ENCODE measurements around the gene PPM1F.

PPM1F gene

DNA sequence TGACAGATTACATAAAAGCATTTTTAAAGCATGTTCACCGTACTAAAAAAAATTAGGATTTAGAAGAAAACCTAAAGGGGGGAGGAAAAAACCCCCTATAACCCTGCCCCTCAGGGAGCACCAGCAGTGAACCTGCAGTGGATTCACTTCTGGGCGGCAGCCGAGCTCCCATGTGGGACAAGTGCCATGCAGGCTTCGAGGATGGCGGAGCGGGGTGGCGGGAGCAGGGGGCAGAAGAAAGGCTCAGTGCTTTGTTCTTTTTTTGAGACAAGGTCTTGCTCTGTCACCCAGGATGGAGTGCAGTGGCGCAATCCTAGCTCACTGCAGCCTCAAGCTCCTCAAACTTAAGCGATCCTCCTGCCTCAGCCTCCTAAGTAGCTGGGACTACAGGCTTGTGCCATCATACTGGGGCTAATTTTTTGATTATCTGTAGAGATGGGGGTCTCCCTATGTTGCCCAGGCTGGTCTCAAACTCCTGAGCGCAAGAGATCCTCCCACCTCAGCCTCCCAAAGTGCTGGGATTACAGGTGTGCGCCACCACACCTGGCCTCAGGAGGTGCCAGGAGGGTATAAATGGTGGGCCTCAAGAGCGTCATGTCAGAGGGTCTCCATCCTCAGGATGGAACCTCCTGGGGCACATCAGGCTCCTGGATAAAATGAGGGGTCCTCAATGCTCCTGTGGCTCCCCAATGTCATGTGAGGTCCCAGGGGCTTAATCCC lies 34.0 kb downstream of the PPM1F start:
- DNase-seq, result no peak
- no peak overlapping the region for H3K4me2 ChIP-seq (ENCODE audit: low read length, poor library complexity, severe bottlenecking)
- H3K79me1 ChIP-seq (replicated peaks; ENCODE audit: low read length, poor library complexity, severe bottlenecking), result peaks cover 5% of the 10 kb centered on the region
- H3K4me1 ChIP-seq (ENCODE audit: control insufficient read depth, insufficient read depth, low read depth, low read length), result peaks cover 11% of the 10 kb centered on the region
- H2BK5ac ChIP-seq (ENCODE audit: low read depth, low read length, poor library complexity, severe bottlenecking), result no peak overlapping the region
- no peaks in the 10 kb centered on the region for H3K9me3 ChIP-seq (ENCODE audit: control insufficient read depth, low read length)
- no peak overlapping the region for H3K4me3 ChIP-seq (ENCODE audit: insufficient read depth in 1 of 2, low read depth in 1 of 2, low read length in 2 of 2)
- H4K8ac ChIP-seq (ENCODE audit: low read length), result no peak overlapping the region
- no peak overlapping the region for H2BK120ac ChIP-seq (ENCODE audit: low read depth, low read length)
- H3K4ac ChIP-seq (ENCODE audit: low read depth in 1 of 2, low read length in 2 of 2), result no peak overlapping the region
- no peak overlapping the region for H3K14ac ChIP-seq (ENCODE audit: low read length in 2 of 2)
- no peak overlapping the region for H3K23ac ChIP-seq (ENCODE audit: low read length in 2 of 2)
- H3K18ac ChIP-seq (ENCODE audit: low read depth in 1 of 2, low read length in 2 of 2), result no peak overlapping the region
- WGBS, result 97% methylated on average over 12 of the region's 12 CpGs
- peaks cover 31 to 39% of the 10 kb centered on the region in 2 experiments for H3K36me3 ChIP-seq (ENCODE audit: control insufficient read depth in 1 of 2, insufficient read depth in 2 of 2, low read depth in 1 of 2, low read length in 2 of 2)
- H3K27ac ChIP-seq (ENCODE audit: low read length, poor library complexity, severe bottlenecking), result no peak overlapping the region
- H4K91ac ChIP-seq (ENCODE audit: low read length), result no peak overlapping the region
- no peaks in the 10 kb centered on the region for H3K27me3 ChIP-seq (ENCODE audit: control insufficient read depth in 1 of 2, insufficient read depth in 1 of 2, low read length in 2 of 2)
- H2AFZ ChIP-seq (ENCODE audit: low read depth, low read length), result no peak overlapping the region
- no peak overlapping the region for H3K9ac ChIP-seq (ENCODE audit: low read length)
- H2BK12ac ChIP-seq (ENCODE audit: low read length in 2 of 2), result no peak overlapping the region
- H2BK15ac ChIP-seq (ENCODE audit: low read depth, poor library complexity, severe bottlenecking), result no peak overlapping the region
- no peak overlapping the region for H2AK5ac ChIP-seq (ENCODE audit: low read length, severe bottlenecking)

GRCh38 chr22:21917959-21918261 lies 34.7 kb downstream of the PPM1F start:
- peaks cover 25 to 33% of the 10 kb centered on the region in 2 experiments for H3K36me3 ChIP-seq (ENCODE audit: control insufficient read depth in 1 of 2, insufficient read depth in 2 of 2, low read depth in 1 of 2, low read length in 2 of 2)
- H3K4me2 ChIP-seq (ENCODE audit: low read length, poor library complexity, severe bottlenecking), result no peak overlapping the region
- H3K18ac ChIP-seq (ENCODE audit: low read depth in 1 of 2, low read length in 2 of 2), result no peak overlapping the region
- no peak overlapping the region for H2BK15ac ChIP-seq (ENCODE audit: low read depth, poor library complexity, severe bottlenecking)
- no peak for DNase-seq
- no peak overlapping the region for H2BK5ac ChIP-seq (ENCODE audit: low read depth, low read length, poor library complexity, severe bottlenecking)
- no peak overlapping the region for H2BK120ac ChIP-seq (ENCODE audit: low read depth, low read length)
- WGBS, result 98% methylated on average over 6 of the region's 6 CpGs
- no peaks in the 10 kb centered on the region for H3K27me3 ChIP-seq (ENCODE audit: control insufficient read depth in 1 of 2, insufficient read depth in 1 of 2, low read length in 2 of 2)
- no peak overlapping the region for H2AK5ac ChIP-seq (ENCODE audit: low read length, severe bottlenecking)
- no peak overlapping the region for H3K23ac ChIP-seq (ENCODE audit: low read length in 2 of 2)
- H2BK12ac ChIP-seq (ENCODE audit: low read length in 2 of 2), result no peak overlapping the region
- H4K91ac ChIP-seq (ENCODE audit: low read length), result no peak overlapping the region
- no peaks in the 10 kb centered on the region for H3K9me3 ChIP-seq (ENCODE audit: control insufficient read depth, low read length)
- peaks cover 11% of the 10 kb centered on the region for H3K4me1 ChIP-seq (ENCODE audit: control insufficient read depth, insufficient read depth, low read depth, low read length)
- peaks cover 5% of the 10 kb centered on the region for H3K79me1 ChIP-seq (replicated peaks; ENCODE audit: low read length, poor library complexity, severe bottlenecking)
- no peak overlapping the region for H3K9ac ChIP-seq (ENCODE audit: low read length)
- no peak overlapping the region for H2AFZ ChIP-seq (ENCODE audit: low read depth, low read length)
- H4K8ac ChIP-seq (ENCODE audit: low read length), result no peak overlapping the region
- no peak overlapping the region for H3K4ac ChIP-seq (ENCODE audit: low read depth in 1 of 2, low read length in 2 of 2)
- no peak overlapping the region for H3K14ac ChIP-seq (ENCODE audit: low read length in 2 of 2)
- H3K27ac ChIP-seq (ENCODE audit: low read length, poor library complexity, severe bottlenecking), result no peak overlapping the region
- H3K4me3 ChIP-seq (ENCODE audit: insufficient read depth in 1 of 2, low read depth in 1 of 2, low read length in 2 of 2), result no peak overlapping the region

GRCh38 chr22:21917181-21917958 lies 35.3 kb downstream of the PPM1F start:
- Histone ChIP-seq H2BK5ac (ENCODE audit: low read depth, low read length, poor library complexity, severe bottlenecking) (no peak overlapping the region), H2BK120ac (ENCODE audit: low read depth, low read length) (no peak overlapping the region), H4K91ac (ENCODE audit: low read length) (no peak overlapping the region), H3K23ac (ENCODE audit: low read length in 2 of 2) (no peak overlapping the region), H3K14ac (ENCODE audit: low read length in 2 of 2) (no peak overlapping the region), H3K4ac (ENCODE audit: low read depth in 1 of 2, low read length in 2 of 2) (no peak overlapping the region), H3K36me3 (ENCODE audit: control insufficient read depth in 1 of 2, insufficient read depth in 2 of 2, low read depth in 1 of 2, low read length in 2 of 2) (peaks cover 23 to 28% of the 10 kb centered on the region in 2 experiments), H2BK12ac (ENCODE audit: low read length in 2 of 2) (no peak overlapping the region), H3K9me3 (ENCODE audit: control insufficient read depth, low read length) (no peaks in the 10 kb centered on the region), H2AFZ (ENCODE audit: low read depth, low read length) (no peak overlapping the region), H4K8ac (ENCODE audit: low read length) (no peak overlapping the region), H2AK5ac (ENCODE audit: low read length, severe bottlenecking) (no peak overlapping the region), H3K27ac (ENCODE audit: low read length, poor library complexity, severe bottlenecking) (no peak overlapping the region), H3K27me3 (ENCODE audit: control insufficient read depth in 1 of 2, insufficient read depth in 1 of 2, low read length in 2 of 2) (no peaks in the 10 kb centered on the region), H3K18ac (ENCODE audit: low read depth in 1 of 2, low read length in 2 of 2) (no peak overlapping the region), H3K4me3 (ENCODE audit: insufficient read depth in 1 of 2, low read depth in 1 of 2, low read length in 2 of 2) (no peak overlapping the region), H3K79me1 (replicated peaks; ENCODE audit: low read length, poor library complexity, severe bottlenecking) (peaks cover 1% of the 10 kb centered on the region), H3K4me1 (ENCODE audit: control insufficient read depth, insufficient read depth, low read depth, low read length) (peaks cover 11% of the 10 kb centered on the region), H2BK15ac (ENCODE audit: low read depth, poor library complexity, severe bottlenecking) (no peak overlapping the region), H3K4me2 (ENCODE audit: low read length, poor library complexity, severe bottlenecking) (no peak overlapping the region), H3K9ac (ENCODE audit: low read length) (no peak overlapping the region)
- no peak for DNase-seq
- 70% methylated on average over 17 of the region's 17 CpGs for WGBS

DNA sequence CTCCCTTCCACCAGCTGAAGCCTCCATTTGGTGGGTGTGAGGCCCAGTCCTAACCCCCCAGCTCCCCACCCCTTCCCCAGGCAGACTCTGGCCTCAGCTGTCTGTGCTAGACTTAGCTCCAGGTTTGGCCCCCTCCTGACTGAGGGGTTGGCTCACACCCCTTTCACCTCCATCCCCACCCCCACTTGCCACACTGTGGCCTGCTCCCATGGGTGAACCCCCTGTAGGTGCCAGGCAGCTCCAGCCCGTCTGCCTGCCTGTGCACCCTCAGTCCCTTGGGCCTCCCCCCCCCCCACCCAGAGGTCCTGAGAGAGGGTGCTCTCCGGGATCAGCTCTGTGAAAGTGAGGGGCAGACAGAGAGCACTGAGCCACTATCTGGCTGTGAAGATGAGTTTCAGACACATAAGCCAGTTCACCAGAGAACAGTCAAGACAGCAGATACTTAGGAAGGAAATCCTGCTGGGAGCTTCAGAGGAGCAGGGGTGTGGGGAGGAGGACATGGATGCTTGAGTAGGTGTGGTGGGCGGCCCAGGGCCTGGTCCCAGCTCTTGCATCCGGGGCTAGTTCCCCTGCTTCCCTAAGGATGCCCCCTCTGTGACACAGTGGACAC lies 36.2 kb downstream of the PPM1F start:
- no peak overlapping the region for H3K18ac ChIP-seq (ENCODE audit: low read depth in 1 of 2, low read length in 2 of 2)
- H3K4me1 ChIP-seq (ENCODE audit: control insufficient read depth, insufficient read depth, low read depth, low read length), result peaks cover 10% of the 10 kb centered on the region
- H3K4me3 ChIP-seq (ENCODE audit: insufficient read depth in 1 of 2, low read depth in 1 of 2, low read length in 2 of 2), result no peak overlapping the region
- H3K9me3 ChIP-seq (ENCODE audit: control insufficient read depth, low read length), result no peaks in the 10 kb centered on the region
- H3K4ac ChIP-seq (ENCODE audit: low read depth in 1 of 2, low read length in 2 of 2), result no peak overlapping the region
- no peak overlapping the region for H2BK15ac ChIP-seq (ENCODE audit: low read depth, poor library complexity, severe bottlenecking)
- H2AK5ac ChIP-seq (ENCODE audit: low read length, severe bottlenecking), result no peak overlapping the region
- no peaks in the 10 kb centered on the region for H3K27me3 ChIP-seq (ENCODE audit: control insufficient read depth in 1 of 2, insufficient read depth in 1 of 2, low read length in 2 of 2)
- H4K8ac ChIP-seq (ENCODE audit: low read length), result no peak overlapping the region
- H3K14ac ChIP-seq (ENCODE audit: low read length in 2 of 2), result no peak overlapping the region
- peaks cover 22 to 23% of the 10 kb centered on the region in 2 experiments for H3K36me3 ChIP-seq (ENCODE audit: control insufficient read depth in 1 of 2, insufficient read depth in 2 of 2, low read depth in 1 of 2, low read length in 2 of 2)
- DNase-seq, result no peak
- no peak overlapping the region for H2BK12ac ChIP-seq (ENCODE audit: low read length in 2 of 2)
- H3K4me2 ChIP-seq (ENCODE audit: low read length, poor library complexity, severe bottlenecking), result no peak overlapping the region
- H3K9ac ChIP-seq (ENCODE audit: low read length), result no peak overlapping the region
- no peaks in the 10 kb centered on the region for H3K79me1 ChIP-seq (replicated peaks; ENCODE audit: low read length, poor library complexity, severe bottlenecking)
- no peak overlapping the region for H2BK120ac ChIP-seq (ENCODE audit: low read depth, low read length)
- no peak overlapping the region for H3K23ac ChIP-seq (ENCODE audit: low read length in 2 of 2)
- no peak overlapping the region for H2BK5ac ChIP-seq (ENCODE audit: low read depth, low read length, poor library complexity, severe bottlenecking)
- no peak overlapping the region for H4K91ac ChIP-seq (ENCODE audit: low read length)
- no peak overlapping the region for H2AFZ ChIP-seq (ENCODE audit: low read depth, low read length)
- H3K27ac ChIP-seq (ENCODE audit: low read length, poor library complexity, severe bottlenecking), result no peak overlapping the region
- 89% methylated on average over 3 of the region's 4 CpGs for WGBS

All from mesenchymal stem cell (in vitro differentiated cells and primary cell).